ENCODE data around the gene RETREG3.

The RETREG3 gene, protein sequence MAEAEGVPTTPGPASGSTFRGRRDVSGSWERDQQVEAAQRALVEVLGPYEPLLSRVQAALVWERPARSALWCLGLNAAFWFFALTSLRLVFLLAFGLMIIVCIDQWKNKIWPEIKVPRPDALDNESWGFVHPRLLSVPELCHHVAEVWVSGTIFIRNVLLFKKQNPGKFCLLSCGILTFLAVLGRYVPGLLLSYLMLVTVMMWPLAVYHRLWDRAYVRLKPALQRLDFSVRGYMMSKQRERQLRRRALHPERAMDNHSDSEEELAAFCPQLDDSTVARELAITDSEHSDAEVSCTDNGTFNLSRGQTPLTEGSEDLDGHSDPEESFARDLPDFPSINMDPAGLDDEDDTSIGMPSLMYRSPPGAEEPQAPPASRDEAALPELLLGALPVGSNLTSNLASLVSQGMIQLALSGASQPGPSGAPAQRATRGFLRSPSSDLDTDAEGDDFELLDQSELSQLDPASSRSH

DNA sequence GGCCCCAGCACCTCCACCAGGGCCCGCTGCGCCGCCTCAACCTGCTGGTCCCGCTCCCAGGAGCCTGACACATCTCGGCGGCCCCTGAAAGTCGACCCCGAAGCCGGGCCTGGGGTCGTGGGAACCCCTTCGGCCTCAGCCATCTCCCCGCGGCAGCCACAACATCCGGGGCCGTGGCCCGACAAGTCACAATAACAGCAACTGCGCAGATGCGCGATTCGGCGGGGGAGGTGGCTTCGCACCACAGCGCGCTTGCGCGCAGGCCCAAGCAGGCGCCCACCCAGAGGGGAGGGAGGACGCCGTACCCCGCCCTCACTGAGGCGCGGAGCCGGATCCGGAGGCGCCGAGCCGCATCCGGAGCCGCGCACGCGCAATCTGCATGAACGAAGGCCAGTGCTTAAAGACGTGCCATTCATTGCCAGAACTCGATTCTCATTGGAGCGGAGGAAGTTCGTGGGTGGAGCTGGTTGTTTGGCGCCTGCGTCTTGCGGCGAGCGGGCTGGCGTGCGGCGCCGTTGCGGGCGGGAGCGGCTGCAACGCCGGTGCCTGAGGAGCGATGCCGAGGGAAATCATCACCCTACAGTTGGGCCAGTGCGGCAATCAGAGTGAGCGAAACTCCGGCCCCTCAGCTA lies at the start of gene RETREG3, which contains the start of gene TUBG1:
Gene RETREG3 (minus strand): TSS at position 193 of the 632 bp plus-strand sequence. CDS start 50 bp downstream, at position 143.
Gene TUBG1 (plus strand): TSS at position 502 of the 632 bp plus-strand sequence. CDS start 55 bp downstream, at position 557.
- H3K4me3 ChIP-seq (ENCODE audit: low read length) = peak within 1 kb of the TSS; percentile 96
- peaks cover 7% of the 10 kb centered on the region; the same call in 1 of the 2 replicates for H3K4me1 ChIP-seq (ENCODE audit: low read length)
- H3K27ac ChIP-seq (ENCODE audit: low read length) = peak within 1 kb of the TSS; percentile 79
- no peaks in the 10 kb centered on the region for H3K9me3 ChIP-seq (replicated peaks; ENCODE audit: insufficient read depth, low read length)
- DNase-seq = peak; percentile 99
- H3K79me2 ChIP-seq (ENCODE audit: low read length) = peaks cover 88% of the 10 kb centered on the region
- no peaks in the 10 kb centered on the region for H4K20me1 ChIP-seq (ENCODE audit: insufficient read depth, low read length)
- H3K27me3 ChIP-seq (replicated peaks; ENCODE audit: insufficient read depth, low read length) = no peaks in the 10 kb centered on the region
- peak within 1 kb of the TSS; percentile 93 for H3K4me2 ChIP-seq (ENCODE audit: low read depth, low read length)
- no peak for TF ChIP-seq EZH2phosphoT487 (IDR thresholded peaks at IDR 0.05; ENCODE audit: low read length)
- TF ChIP-seq, protein P1, sequence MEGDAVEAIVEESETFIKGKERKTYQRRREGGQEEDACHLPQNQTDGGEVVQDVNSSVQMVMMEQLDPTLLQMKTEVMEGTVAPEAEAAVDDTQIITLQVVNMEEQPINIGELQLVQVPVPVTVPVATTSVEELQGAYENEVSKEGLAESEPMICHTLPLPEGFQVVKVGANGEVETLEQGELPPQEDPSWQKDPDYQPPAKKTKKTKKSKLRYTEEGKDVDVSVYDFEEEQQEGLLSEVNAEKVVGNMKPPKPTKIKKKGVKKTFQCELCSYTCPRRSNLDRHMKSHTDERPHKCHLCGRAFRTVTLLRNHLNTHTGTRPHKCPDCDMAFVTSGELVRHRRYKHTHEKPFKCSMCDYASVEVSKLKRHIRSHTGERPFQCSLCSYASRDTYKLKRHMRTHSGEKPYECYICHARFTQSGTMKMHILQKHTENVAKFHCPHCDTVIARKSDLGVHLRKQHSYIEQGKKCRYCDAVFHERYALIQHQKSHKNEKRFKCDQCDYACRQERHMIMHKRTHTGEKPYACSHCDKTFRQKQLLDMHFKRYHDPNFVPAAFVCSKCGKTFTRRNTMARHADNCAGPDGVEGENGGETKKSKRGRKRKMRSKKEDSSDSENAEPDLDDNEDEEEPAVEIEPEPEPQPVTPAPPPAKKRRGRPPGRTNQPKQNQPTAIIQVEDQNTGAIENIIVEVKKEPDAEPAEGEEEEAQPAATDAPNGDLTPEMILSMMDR (IDR thresholded peaks at IDR 0.05; ENCODE audit: low read length) = peak; percentile 43; the same call in 1 of the 2 replicates
- no peaks in the 10 kb centered on the region for H3K9me2 ChIP-seq (replicated peaks; ENCODE audit: insufficient read depth, low read length)
- H3K36me3 ChIP-seq (replicated peaks; ENCODE audit: insufficient read depth, low read length) = no peaks in the 10 kb centered on the region
- H3K9ac ChIP-seq (ENCODE audit: low read length) = peak within 1 kb of the TSS; percentile 95
- peak within 1 kb of the TSS; percentile 83 for H2AFZ ChIP-seq (ENCODE audit: low read length)
- H3F3A ChIP-seq (ENCODE audit: insufficient read depth, low read length) = peaks cover 7% of the 10 kb centered on the region; the same call in 1 of the 2 replicates

GRCh38 chr17:42657824-42658588 lies 48.8 kb upstream of the RETREG3 start:
- Histone ChIP-seq H2AFZ (ENCODE audit: low read length) (no peak overlapping the region), H3F3A (ENCODE audit: insufficient read depth, low read length) (peaks cover 25% of the 10 kb centered on the region), H3K4me2 (ENCODE audit: low read depth, low read length) (no peak overlapping the region), H3K9ac (ENCODE audit: low read length) (no peak overlapping the region), H3K9me2 (replicated peaks; ENCODE audit: insufficient read depth, low read length) (no peaks in the 10 kb centered on the region), H4K20me1 (ENCODE audit: insufficient read depth, low read length) (no peaks in the 10 kb centered on the region), H3K27ac (ENCODE audit: low read length) (no peak overlapping the region; the same call in 1 of the 2 replicates), H3K27me3 (replicated peaks; ENCODE audit: insufficient read depth, low read length) (no peaks in the 10 kb centered on the region), H3K4me3 (ENCODE audit: low read length) (no peak overlapping the region), H3K79me2 (ENCODE audit: low read length) (peaks cover 11% of the 10 kb centered on the region), H3K4me1 (ENCODE audit: low read length) (peaks cover 23% of the 10 kb centered on the region), H3K9me3 (replicated peaks; ENCODE audit: insufficient read depth, low read length) (no peaks in the 10 kb centered on the region), H3K36me3 (replicated peaks; ENCODE audit: insufficient read depth, low read length) (no peaks in the 10 kb centered on the region)
- DNase-seq = no peak
- TF ChIP-seq EZH2phosphoT487 (IDR thresholded peaks at IDR 0.05; ENCODE audit: low read length) = no peak
- TF ChIP-seq, protein P1 (IDR thresholded peaks at IDR 0.05; ENCODE audit: low read length) = no peak
- no peak for TF ChIP-seq EZH2 (optimal IDR thresholded peaks at IDR 0.05; ENCODE audit: low read depth, low read length)

DNA sequence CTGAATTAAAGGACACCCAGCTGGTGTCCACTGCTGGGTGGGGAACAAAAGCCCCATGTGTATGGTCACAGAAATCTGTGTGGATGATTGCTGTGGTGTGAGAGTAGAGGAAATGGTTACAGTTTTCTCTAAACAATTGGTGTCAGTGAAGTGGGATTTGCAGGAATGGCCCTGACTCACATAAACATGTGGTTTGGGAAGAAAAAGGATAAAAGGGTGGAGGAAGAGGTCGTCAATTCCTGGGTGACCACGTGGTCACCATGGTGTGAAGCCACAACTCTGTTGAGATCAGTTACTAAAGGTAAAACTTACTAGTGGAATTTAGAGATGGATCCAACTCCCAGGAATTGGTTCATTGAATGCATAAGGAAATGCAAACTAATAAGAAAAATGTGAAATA lies 46.4 kb upstream of the RETREG3 start:
- Histone ChIP-seq H4K20me1 (ENCODE audit: insufficient read depth, low read length) (no peaks in the 10 kb centered on the region), H3K4me1 (ENCODE audit: low read length) (peaks cover 22% of the 10 kb centered on the region), H3K9me2 (replicated peaks; ENCODE audit: insufficient read depth, low read length) (no peaks in the 10 kb centered on the region), H2AFZ (ENCODE audit: low read length) (0 out of 2 replicates have a peak overlapping the region, but pooled peaks have one; percentile 8), H3K4me2 (ENCODE audit: low read depth, low read length) (peak overlapping the region; percentile 45), H3F3A (ENCODE audit: insufficient read depth, low read length) (peaks cover 25% of the 10 kb centered on the region), H3K4me3 (ENCODE audit: low read length) (no peak overlapping the region), H3K27me3 (replicated peaks; ENCODE audit: insufficient read depth, low read length) (no peaks in the 10 kb centered on the region), H3K9ac (ENCODE audit: low read length) (0 out of 2 replicates have a peak overlapping the region, but pooled peaks have one; percentile 4), H3K27ac (ENCODE audit: low read length) (peak overlapping the region; percentile 86), H3K79me2 (ENCODE audit: low read length) (peaks cover 9% of the 10 kb centered on the region), H3K9me3 (replicated peaks; ENCODE audit: insufficient read depth, low read length) (no peaks in the 10 kb centered on the region), H3K36me3 (replicated peaks; ENCODE audit: insufficient read depth, low read length) (no peaks in the 10 kb centered on the region)
- no peak for DNase-seq
- TF ChIP-seq EZH2phosphoT487 (IDR thresholded peaks at IDR 0.05; ENCODE audit: low read length) (no peak), EZH2 (optimal IDR thresholded peaks at IDR 0.05; ENCODE audit: low read depth, low read length) (no peak)
- TF ChIP-seq, protein P1 (IDR thresholded peaks at IDR 0.05; ENCODE audit: low read length) = no peak

Data from MM.1S (cell line).